Nephron (organoid): Measurements from ENCODE around the gene TMEM212.

Source experiments
- H3K27ac Mint-ChIP-seq, 3 experiments: 2 replicates each; pipeline ENCODE4 v1.8.0; 2020; ENCODE audit warnings: mixed read lengths in 3 of 3, mild to moderate bottlenecking in 2 of 3, moderate library complexity in 1 of 3
- H3K27me3 Mint-ChIP-seq: 2 replicates; pipeline ENCODE4 v1.8.0; 2021; ENCODE audit warnings: low read depth, mild to moderate bottlenecking, moderate library complexity, mixed read lengths
- H3K36me3 Mint-ChIP-seq: 2 replicates; pipeline ENCODE4 v1.8.0; 2020; ENCODE audit warnings: low read depth, mixed read lengths
- H3K4me1 Mint-ChIP-seq: 2 replicates; pipeline ENCODE4 v1.8.0; 2020; ENCODE audit warnings: mixed read lengths
- H3K4me3 Mint-ChIP-seq, 3 experiments: 2 replicates each; pipeline ENCODE4 v1.8.0; 2020; ENCODE audit warnings: mild to moderate bottlenecking in 3 of 3, mixed read lengths in 3 of 3, moderate library complexity in 2 of 3
- H3K9me3 Mint-ChIP-seq: 2 replicates; pipeline ENCODE4 v1.8.0; 2020; ENCODE audit warnings: mixed read lengths
- TF ChIP-seq, protein P1 (sequence below), 3 experiments: fragments of 200-600 bp; sonication (generic); IDR thresholded peaks; one replicate each; pipeline ENCODE4 v1.5.0; 2021; ENCODE audit warnings: antibody characterized with exemption in 3 of 3; ENCODE audit not compliant: unreplicated experiment in 3 of 3

Gene TMEM212

DNA sequence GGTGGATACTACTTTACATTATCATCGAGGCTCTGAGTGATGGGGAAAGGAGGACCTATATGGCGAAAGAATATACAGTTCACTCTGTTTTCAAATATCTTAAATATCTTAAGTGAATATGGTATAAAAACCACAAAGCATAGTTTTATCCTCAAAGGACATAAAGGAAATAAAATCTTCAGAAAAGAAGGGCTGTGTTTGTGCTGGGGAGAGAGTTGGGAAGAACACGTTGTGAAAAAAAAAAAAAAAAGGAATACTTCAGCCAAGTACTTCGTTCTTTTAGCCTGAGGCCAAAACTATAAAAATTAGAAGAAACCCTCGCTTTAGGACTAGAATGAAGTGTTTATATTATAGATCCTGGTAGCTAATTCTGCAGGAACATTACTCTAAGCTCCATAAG is 10.2 kb upstream of the TMEM212 start:
- no peaks in the 10 kb centered on the region for H3K9me3 Mint-ChIP-seq
- no peaks in the 10 kb centered on the region for H3K27me3 Mint-ChIP-seq
- TF ChIP-seq, protein P1, sequence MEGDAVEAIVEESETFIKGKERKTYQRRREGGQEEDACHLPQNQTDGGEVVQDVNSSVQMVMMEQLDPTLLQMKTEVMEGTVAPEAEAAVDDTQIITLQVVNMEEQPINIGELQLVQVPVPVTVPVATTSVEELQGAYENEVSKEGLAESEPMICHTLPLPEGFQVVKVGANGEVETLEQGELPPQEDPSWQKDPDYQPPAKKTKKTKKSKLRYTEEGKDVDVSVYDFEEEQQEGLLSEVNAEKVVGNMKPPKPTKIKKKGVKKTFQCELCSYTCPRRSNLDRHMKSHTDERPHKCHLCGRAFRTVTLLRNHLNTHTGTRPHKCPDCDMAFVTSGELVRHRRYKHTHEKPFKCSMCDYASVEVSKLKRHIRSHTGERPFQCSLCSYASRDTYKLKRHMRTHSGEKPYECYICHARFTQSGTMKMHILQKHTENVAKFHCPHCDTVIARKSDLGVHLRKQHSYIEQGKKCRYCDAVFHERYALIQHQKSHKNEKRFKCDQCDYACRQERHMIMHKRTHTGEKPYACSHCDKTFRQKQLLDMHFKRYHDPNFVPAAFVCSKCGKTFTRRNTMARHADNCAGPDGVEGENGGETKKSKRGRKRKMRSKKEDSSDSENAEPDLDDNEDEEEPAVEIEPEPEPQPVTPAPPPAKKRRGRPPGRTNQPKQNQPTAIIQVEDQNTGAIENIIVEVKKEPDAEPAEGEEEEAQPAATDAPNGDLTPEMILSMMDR (IDR thresholded peaks at IDR 0.05; ENCODE audit: unreplicated experiment in 3 of 3), result no peak
- H3K4me3 Mint-ChIP-seq, result no peak overlapping the region
- H3K36me3 Mint-ChIP-seq, result no peaks in the 10 kb centered on the region
- H3K27ac Mint-ChIP-seq, result peak overlapping the region in 2 of 3 experiments; percentile 6 to 41
- peaks cover 34% of the 10 kb centered on the region for H3K4me1 Mint-ChIP-seq

DNA sequence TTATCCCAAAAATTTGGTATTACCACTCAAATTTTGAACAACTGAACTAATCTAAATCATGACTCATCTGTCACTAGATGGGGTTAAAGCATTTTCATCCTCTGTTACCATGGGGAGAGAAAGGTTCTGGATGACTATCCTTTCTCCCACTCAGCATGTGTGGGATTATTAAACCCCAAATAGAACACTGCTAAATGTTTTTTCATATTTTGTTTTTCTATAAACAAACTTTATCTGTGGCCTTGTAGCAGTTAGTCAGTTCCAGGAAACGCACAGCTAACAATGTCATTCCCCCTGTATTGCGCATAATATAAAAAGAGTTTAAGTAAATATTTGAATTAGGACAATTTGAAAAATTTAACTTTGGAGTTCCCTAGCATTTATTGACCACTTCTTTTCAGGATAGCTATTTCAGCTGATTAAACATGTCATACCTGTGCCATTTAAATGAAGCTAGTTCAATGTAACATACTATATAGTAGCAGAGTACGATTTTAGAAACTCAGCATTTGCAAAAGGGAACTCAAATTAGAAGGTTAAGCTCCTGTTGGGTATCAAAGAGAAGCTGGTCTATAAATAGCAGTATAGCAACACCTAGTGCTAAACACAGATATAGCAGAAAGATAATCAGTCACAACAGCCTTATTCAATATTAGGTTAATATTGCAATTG is 9.2 kb upstream of the TMEM212 start:
- Mint-ChIP-seq H3K27ac (peak overlapping the region in 2 of 3 experiments; percentile 46 to 67), H3K9me3 (no peaks in the 10 kb centered on the region), H3K36me3 (no peaks in the 10 kb centered on the region), H3K4me3 (no peak overlapping the region), H3K27me3 (no peaks in the 10 kb centered on the region), H3K4me1 (peaks cover 40% of the 10 kb centered on the region)
- TF ChIP-seq, protein P1 (IDR thresholded peaks at IDR 0.05; ENCODE audit: unreplicated experiment in 3 of 3), result peak; percentile 45 to 63 (median 53)

DNA sequence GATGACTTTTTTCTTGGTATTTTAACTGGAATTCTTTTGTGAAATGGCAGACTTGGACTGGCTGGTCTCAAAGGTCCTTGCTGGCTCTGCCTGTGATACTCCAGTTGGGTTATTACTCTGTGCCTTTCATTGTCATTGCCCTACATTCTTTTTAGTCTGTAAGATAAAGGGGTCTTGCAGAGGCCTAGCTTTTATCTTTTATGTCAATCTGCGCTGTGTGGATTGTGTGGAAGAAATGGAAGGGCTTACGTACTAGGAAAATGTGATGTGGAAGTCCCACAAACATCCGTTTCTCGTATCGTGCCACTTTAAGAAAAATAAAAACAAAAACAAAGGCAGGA is 8.7 kb upstream of the TMEM212 start:
- peaks cover 40% of the 10 kb centered on the region for H3K4me1 Mint-ChIP-seq
- H3K27me3 Mint-ChIP-seq, result no peaks in the 10 kb centered on the region
- no peaks in the 10 kb centered on the region for H3K36me3 Mint-ChIP-seq
- no peaks in the 10 kb centered on the region for H3K9me3 Mint-ChIP-seq
- TF ChIP-seq, protein P1 (IDR thresholded peaks at IDR 0.05; ENCODE audit: unreplicated experiment in 3 of 3), result no peak
- H3K27ac Mint-ChIP-seq, result peak overlapping the region in 2 of 3 experiments; percentile 46 to 67
- no peak overlapping the region for H3K4me3 Mint-ChIP-seq

DNA sequence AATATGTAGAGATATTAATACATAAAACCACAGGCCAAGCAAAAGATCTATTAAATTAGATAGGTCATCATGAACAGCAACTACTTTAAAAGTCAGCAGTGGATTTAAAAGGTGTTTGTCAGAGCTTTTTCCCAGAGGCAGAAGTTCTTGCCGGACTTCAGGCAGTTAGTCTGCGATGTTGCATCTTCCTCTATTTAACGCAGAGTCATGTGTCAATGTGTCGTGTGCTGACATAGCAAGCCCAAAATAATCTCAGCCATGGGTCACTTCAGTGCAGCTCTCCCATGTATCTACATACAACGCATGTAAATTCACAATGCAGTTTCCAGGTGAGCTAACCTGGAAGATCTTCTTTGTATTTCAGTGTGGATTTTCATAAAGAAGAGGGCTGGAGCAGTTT is 8.0 kb upstream of the TMEM212 start:
- TF ChIP-seq, protein P1 (IDR thresholded peaks at IDR 0.05; ENCODE audit: unreplicated experiment in 3 of 3), result no peak
- Mint-ChIP-seq H3K36me3 (no peaks in the 10 kb centered on the region), H3K9me3 (no peaks in the 10 kb centered on the region), H3K4me3 (no peak overlapping the region), H3K27me3 (no peaks in the 10 kb centered on the region), H3K4me1 (peaks cover 34% of the 10 kb centered on the region), H3K27ac (no peak overlapping the region)

DNA sequence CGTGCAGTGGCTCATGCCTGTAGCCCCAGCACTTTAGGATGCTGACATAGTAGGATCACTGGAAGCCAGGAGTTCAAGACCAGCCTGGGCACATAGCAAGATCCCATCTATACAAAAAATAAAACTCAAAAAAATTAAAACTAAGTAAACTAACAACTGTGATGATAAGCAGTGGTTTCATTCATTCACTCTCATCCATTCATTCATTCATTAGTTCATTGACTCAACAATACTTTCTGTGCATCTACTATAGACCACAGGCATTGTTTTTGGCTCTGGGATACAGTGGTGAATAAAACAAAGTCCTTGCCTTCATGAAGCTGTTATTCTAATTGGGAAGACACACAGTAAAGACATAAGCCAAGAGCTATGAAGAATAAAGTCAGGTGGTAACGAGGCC is 7.5 kb upstream of the TMEM212 start:
- Mint-ChIP-seq H3K9me3 (no peaks in the 10 kb centered on the region), H3K27ac (no peak overlapping the region), H3K36me3 (no peaks in the 10 kb centered on the region), H3K4me3 (no peak overlapping the region), H3K27me3 (no peaks in the 10 kb centered on the region), H3K4me1 (peaks cover 34% of the 10 kb centered on the region)
- TF ChIP-seq, protein P1 (IDR thresholded peaks at IDR 0.05; ENCODE audit: unreplicated experiment in 3 of 3), result no peak

DNA sequence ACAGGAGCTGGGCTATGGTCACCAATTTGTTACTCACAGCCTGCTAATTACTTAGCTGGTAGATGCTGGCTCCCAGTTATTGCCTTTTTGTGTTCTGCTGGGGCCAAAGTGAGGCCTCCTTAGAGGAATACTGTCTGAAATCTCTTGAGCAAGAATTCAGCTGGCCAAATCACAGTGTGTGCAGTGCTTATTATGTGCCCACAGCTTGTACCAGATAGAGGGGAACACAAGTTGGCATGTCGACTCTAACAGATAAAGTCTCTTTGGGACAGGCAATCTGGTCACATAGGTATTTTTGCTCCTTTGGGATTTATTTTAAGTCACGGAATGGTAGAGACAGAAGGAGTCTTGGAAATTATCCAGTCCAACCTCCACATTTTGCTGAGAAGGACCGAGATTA is 6.3 kb upstream of the TMEM212 start:
- Mint-ChIP-seq H3K4me1 (peaks cover 42% of the 10 kb centered on the region), H3K4me3 (no peak overlapping the region), H3K36me3 (no peaks in the 10 kb centered on the region), H3K27me3 (no peaks in the 10 kb centered on the region), H3K9me3 (no peaks in the 10 kb centered on the region), H3K27ac (no peak overlapping the region)
- TF ChIP-seq, protein P1 (IDR thresholded peaks at IDR 0.05; ENCODE audit: unreplicated experiment in 3 of 3), result no peak
